HepG2 (cell line): ENCODE results near the gene RGS19. TPM values are rescaled to one million over a fixed set of nuclear protein-coding genes. Genes with fewer than 3 reads are reported as not detected.

ENCODE experiments used
- ATF7 ChIP-seq, 2 experiments: fragments of 450-650 bp in 1 of 2; sonication (generic) in 1 of 2; formaldehyde crosslinking in 1 of 2; IDR thresholded peaks; 2 replicates each; pipeline versions ENCODE4 v1.4.0 to v1.6.1; 2016 to 2020; ENCODE audit warnings: antibody characterized with exemption in 1 of 2, mild to moderate bottlenecking in 1 of 2, missing genetic modification reagents in 1 of 2
- CHD2 ChIP-seq: IDR thresholded peaks from 2 replicates; pipeline ENCODE4 v1.6.1; 2011; ENCODE audit warnings: low read depth, low read length, improper control_type of control experiment
- HMGXB3 ChIP-seq: sonication (generic); formaldehyde crosslinking; IDR thresholded peaks from 2 replicates; pipeline ENCODE4 v1.4.0; 2020; ENCODE audit warnings: missing genetic modification reagents, borderline replicate concordance
- IRF1 ChIP-seq: sonication (generic); formaldehyde crosslinking; IDR thresholded peaks from 2 replicates; pipeline ENCODE4 v1.4.0; 2020; ENCODE audit warnings: low read depth, mild to moderate bottlenecking, missing genetic modification reagents
- JARID2 ChIP-seq: sonication (generic); formaldehyde crosslinking; IDR thresholded peaks from 2 replicates; pipeline ENCODE4 v1.8.1; 2023; ENCODE audit warnings: missing genetic modification reagents, inconsistent platforms; ENCODE audit not compliant: insufficient replicate concordance
- MATR3 ChIP-seq: sonication (generic); formaldehyde crosslinking; IDR thresholded peaks from 2 replicates; pipeline ENCODE4 v1.4.0; 2020; ENCODE audit warnings: missing genetic modification reagents
- SRF ChIP-seq: IDR thresholded peaks from 2 replicates; pipeline ENCODE4 v1.6.1; 2011; ENCODE audit warnings: mild to moderate bottlenecking, low read depth, low read length, moderate library complexity
- ZBTB49 ChIP-seq: sonication (generic); formaldehyde crosslinking; IDR thresholded peaks from 2 replicates; pipeline ENCODE4 v1.4.0; 2020; ENCODE audit warnings: missing genetic modification reagents, borderline replicate concordance
- ZFX ChIP-seq: sonication (generic); formaldehyde crosslinking; IDR thresholded peaks from 2 replicates; pipeline ENCODE4 v1.4.0; 2020; ENCODE audit warnings: mild to moderate bottlenecking, low read depth, missing genetic modification reagents, moderate library complexity
- ZGPAT ChIP-seq: IDR thresholded peaks from 2 replicates; pipeline ENCODE4 v1.6.1; 2016; ENCODE audit warnings: mild to moderate bottlenecking
- ZNF180 ChIP-seq: sonication (generic); formaldehyde crosslinking; IDR thresholded peaks from 2 replicates; pipeline ENCODE4 v1.4.0; 2020; ENCODE audit warnings: low read depth, missing genetic modification reagents, borderline replicate concordance
- ZNF275 ChIP-seq: sonication (generic); formaldehyde crosslinking; IDR thresholded peaks from 2 replicates; pipeline ENCODE4 v1.8.0; 2022; ENCODE audit warnings: missing genetic modification reagents, mild to moderate bottlenecking, inconsistent platforms, borderline replicate concordance
- ZNF296 ChIP-seq: sonication (generic); formaldehyde crosslinking; conservative IDR thresholded peaks from 2 replicates; pipeline ENCODE4 v1.5.0; 2020; ENCODE audit warnings: mild to moderate bottlenecking, missing genetic modification reagents
- ZNF44 ChIP-seq: sonication (generic); formaldehyde crosslinking; IDR thresholded peaks from 2 replicates; pipeline ENCODE4 v1.5.1; 2020; ENCODE audit warnings: mild to moderate bottlenecking, missing genetic modification reagents
- ZNF616 ChIP-seq: sonication (generic); formaldehyde crosslinking; IDR thresholded peaks from 2 replicates; pipeline ENCODE4 v1.5.0; 2020; ENCODE audit warnings: low read depth, mild to moderate bottlenecking, missing genetic modification reagents
- ZNF749 ChIP-seq: sonication (generic); formaldehyde crosslinking; IDR thresholded peaks from 2 replicates; pipeline ENCODE4 v1.8.0; 2022; ENCODE audit warnings: mild to moderate bottlenecking, missing genetic modification reagents, moderate library complexity, borderline replicate concordance
- ZNF776 ChIP-seq: sonication (generic); formaldehyde crosslinking; IDR thresholded peaks from 2 replicates; pipeline ENCODE4 v1.4.0; 2020; ENCODE audit warnings: mild to moderate bottlenecking, missing genetic modification reagents
- ZSCAN22 ChIP-seq: sonication (generic); formaldehyde crosslinking; IDR thresholded peaks from 2 replicates; pipeline ENCODE4 v1.4.0; 2020; ENCODE audit warnings: mild to moderate bottlenecking, missing genetic modification reagents
- polyA plus RNA-seq, 8 experiments: library from polyadenylated mRNA; depleted of rRNA in 3 of 8; stranded (reverse) in 7 of 8; unstranded in 1 of 8; fragments of >200 nt; fragmentation: Illumina TruSeq in 4 of 8; extraction: Trizol in 4 of 8; gene quantifications; 2 replicates each; pipeline versions ENCODE4 v1.2.1 to v1.2.3, GENCODE V29; 2011 to 2016; ENCODE audit warnings: low read depth in 4 of 8, missing spikeins in 1 of 8, mixed read lengths in 1 of 8; ENCODE audit not compliant: insufficient read depth in 1 of 8
- total RNA-seq, 5 experiments: library from RNA; depleted of rRNA; stranded (reverse); fragments of >200 nt; fragmentation: Illumina TruSeq; extraction: Trizol; gene quantifications; 2 replicates each; pipeline ENCODE4 v1.2.3, GENCODE V29; 2016; ENCODE audit warnings: low read depth in 1 of 5

RGS19 gene
- total and polyA plus RNA-seq, 2 of the 13 experiments (the other 11 are each of a cell fraction or from before 2014, with no cell fraction given), result 10.7 to 11.9 TPM

GRCh38 chr20:64063389-64064144 is 15.8 kb downstream of the RGS19 start (continued):
- TF ChIP-seq ZNF44 (CRISPR knock-in tag), result no peak
- peak; percentile 29; the same call in 1 of the 2 replicates for TF ChIP-seq ZNF275 (CRISPR knock-in tag)
- no peak; the same call in 1 of the 2 replicates for TF ChIP-seq ZGPAT (CRISPR knock-in tag)
- TF ChIP-seq ZNF749 (CRISPR knock-in tag), result no peak
- TF ChIP-seq ZFX (CRISPR knock-in tag), result peak; percentile 69
- TF ChIP-seq IRF1 (CRISPR knock-in tag), result no peak
- peak; percentile 16; the same call in 1 of the 2 replicates for TF ChIP-seq ZNF616
- TF ChIP-seq SRF, result no peak
- TF ChIP-seq ZSCAN22 (CRISPR knock-in tag), result no peak
- TF ChIP-seq ZBTB49 (CRISPR knock-in tag), result 0 out of 2 replicates have a peak, but pooled peaks have one; percentile 9
- 0 out of 2 replicates have a peak, but pooled peaks have one; percentile 27 for TF ChIP-seq ZNF776 (CRISPR knock-in tag)
- no peak for TF ChIP-seq ZNF180
- 0 out of 2 replicates have a peak, but pooled peaks have one; percentile 8 for TF ChIP-seq HMGXB3 (CRISPR knock-in tag)
- no peak for TF ChIP-seq CHD2
- TF ChIP-seq MATR3 (CRISPR knock-in tag), result no peak
- TF ChIP-seq ATF7 (IDR thresholded peaks at IDR 0.05), result no peak
- TF ChIP-seq ATF7 (CRISPR knock-in tag; IDR thresholded peaks at IDR 0.05), result no peak
- no peak for TF ChIP-seq ZNF296 (CRISPR knock-in tag)
- TF ChIP-seq JARID2 (CRISPR knock-in tag), result no peak
